SK-N-SH (cell line): ENCODE data around the gene MYO1H. TPM values are rescaled to one million over a fixed set of nuclear protein-coding genes. Genes with fewer than 3 reads are reported as not detected.
A peak's percentile ranks its signal among the peaks of the same experiment; 100 is the strongest.

Experiments used
- CTCF ChIA-PET: fragments of 300-600, 350-600 bp; formaldehyde crosslinking; extraction: SDS; loops from one replicate; lab custom pipeline; 2021; lab: Yijun Ruan, JAX
- POLR2A ChIA-PET: fragments of 350-600 bp; sonication (Branson Sonifier 250); formaldehyde crosslinking; extraction: SDS; loops from one replicate; lab custom pipeline; 2020; ENCODE audit warnings: antibody characterized with exemption, inconsistent platforms; lab: Yijun Ruan, JAX
- DNase-seq: peaks from one replicate; pipeline ENCODE4 v3.0.0; 2012
- H2AFZ ChIP-seq: fragments of 200-600 bp; sonication (generic); 2 replicates; pipeline ENCODE4 v1.8.1; 2016; ENCODE audit warnings: antibody characterized with exemption, mild to moderate bottlenecking, low read depth
- H3F3A ChIP-seq: fragments of 200-600 bp; sonication (generic); replicated peaks from 2 replicates; pipeline ENCODE3; 2016; ENCODE audit warnings: antibody characterized with exemption, mild to moderate bottlenecking; ENCODE audit not compliant: insufficient read depth
- H3K27ac ChIP-seq, 2 experiments: fragments of 200-500 bp in 1 of 2; fragments of 200-600 bp in 1 of 2; sonication (Bioruptor generic) in 1 of 2; sonication (generic), shearing (Covaris generic) in 1 of 2; 2 replicates each; pipeline versions ENCODE4 v1.5.1 to v1.6.1; 2014 to 2016; ENCODE audit warnings: low read depth in 2 of 2, inconsistent platforms in 1 of 2, low read length in 1 of 2, mild to moderate bottlenecking in 1 of 2, mixed read lengths in 1 of 2
- H3K27me3 ChIP-seq: fragments of 200-600 bp; sonication (generic), shearing (Covaris generic); 2 replicates; pipeline ENCODE4 v1.6.1; 2016; ENCODE audit warnings: mixed run types; ENCODE audit not compliant: insufficient read depth
- H3K36me3 ChIP-seq, 2 experiments: fragments of 200-500 bp in 1 of 2; fragments of 200-600 bp in 1 of 2; sonication (Bioruptor generic) in 1 of 2; sonication (generic) in 1 of 2; replicated peaks in 1 of 2; 2 replicates each; pipeline versions ENCODE3 to v1.5.1; 2014 to 2016; ENCODE audit warnings: low read length in 1 of 2, mild to moderate bottlenecking in 1 of 2; ENCODE audit not compliant: insufficient read depth in 2 of 2, control insufficient read depth in 1 of 2
- H3K4me1 ChIP-seq, 2 experiments: fragments of 200-500 bp in 1 of 2; fragments of 200-600 bp in 1 of 2; sonication (Bioruptor generic) in 1 of 2; sonication (generic), shearing (Covaris generic) in 1 of 2; 2 replicates each; pipeline versions ENCODE4 v1.5.1 to v1.6.1; 2014 to 2016; ENCODE audit warnings: low read depth in 1 of 2, low read length in 1 of 2, mixed run types in 1 of 2; ENCODE audit not compliant: insufficient read depth in 2 of 2, control insufficient read depth in 1 of 2
- H3K4me2 ChIP-seq: fragments of 200-600 bp; sonication (generic), shearing (Covaris generic); 2 replicates; pipeline ENCODE4 v1.6.1; 2017; ENCODE audit warnings: mixed run types
- H3K4me3 ChIP-seq, 2 experiments: fragments of 200-500 bp in 1 of 2; fragments of 200-600 bp in 1 of 2; sonication (Bioruptor generic) in 1 of 2; sonication (generic), shearing (Covaris generic) in 1 of 2; 2 replicates each; pipeline versions ENCODE4 v1.5.1 to v1.8.1; 2014 to 2016; ENCODE audit warnings: low read depth in 2 of 2, inconsistent platforms in 1 of 2, low read length in 1 of 2, mild to moderate bottlenecking in 1 of 2, mixed read lengths in 1 of 2, moderate library complexity in 1 of 2
- H3K79me2 ChIP-seq: fragments of 200-600 bp; sonication (generic); 2 replicates; pipeline ENCODE4 v1.8.1; 2017; ENCODE audit warnings: mild to moderate bottlenecking; ENCODE audit not compliant: insufficient read depth
- H3K9ac ChIP-seq: fragments of 200-600 bp; sonication (generic); 2 replicates; pipeline ENCODE4 v1.6.1; 2017; ENCODE audit warnings: mixed run types
- H3K9me2 ChIP-seq: fragments of 200-600 bp; sonication (generic); 2 replicates; pipeline ENCODE4 v1.6.1; 2017; ENCODE audit warnings: mixed run types
- H3K9me3 ChIP-seq: fragments of 200-600 bp; sonication (generic); 2 replicates; pipeline ENCODE4 v1.6.1; 2017; ENCODE audit warnings: mixed run types, mild to moderate bottlenecking, moderate library complexity
- H4K20me1 ChIP-seq: fragments of 200-600 bp; sonication (generic); 2 replicates; pipeline ENCODE4 v1.6.1; 2017; ENCODE audit warnings: mild to moderate bottlenecking, mixed run types; ENCODE audit not compliant: insufficient read depth
- CHD2 ChIP-seq: fragments of 150-350 bp; IDR thresholded peaks from 2 replicates; pipeline ENCODE4 v1.6.1; 2018; ENCODE audit warnings: low read length; ENCODE audit not compliant: partially characterized antibody
- CTCF ChIP-seq: fragments of 200-600 bp; sonication (generic); IDR thresholded peaks from 2 replicates; pipeline ENCODE4 v1.6.1; 2017; ENCODE audit warnings: antibody characterized with exemption, mild to moderate bottlenecking, moderate library complexity
- FOSL2 ChIP-seq: IDR thresholded peaks from 2 replicates; pipeline ENCODE4 v1.4.0; 2012; ENCODE audit warnings: low read depth, mild to moderate bottlenecking, moderate library complexity, borderline replicate concordance
- FOXJ3 ChIP-seq: sonication (generic); formaldehyde crosslinking; IDR thresholded peaks from 2 replicates; pipeline ENCODE4 v1.5.1; 2020; ENCODE audit warnings: mild to moderate bottlenecking, missing genetic modification reagents
- FOXM1 ChIP-seq: IDR thresholded peaks from 2 replicates; pipeline ENCODE4 v1.4.0; 2012; ENCODE audit warnings: low read depth, mild to moderate bottlenecking
- GATA2 ChIP-seq: sonication (generic); formaldehyde crosslinking; IDR thresholded peaks from 2 replicates; pipeline ENCODE4 v1.5.0; 2020; ENCODE audit warnings: mild to moderate bottlenecking, missing genetic modification reagents
- IRF3 ChIP-seq: fragments of 150-350 bp; IDR thresholded peaks from 2 replicates; pipeline ENCODE4 v1.6.1; 2016; ENCODE audit warnings: mild to moderate bottlenecking, low read depth, low read length
- MAX ChIP-seq: IDR thresholded peaks from 2 replicates; pipeline ENCODE4 v1.4.0; 2012; ENCODE audit warnings: low read depth
- MEF2A ChIP-seq: IDR thresholded peaks from 2 replicates; pipeline ENCODE4 v1.4.0; 2012; ENCODE audit warnings: low read depth, borderline replicate concordance
- MXI1 ChIP-seq: IDR thresholded peaks from 2 replicates; pipeline ENCODE4 v1.6.1; 2012; ENCODE audit warnings: mild to moderate bottlenecking, low read depth, low read length, improper control_type of control experiment
- NFIC ChIP-seq: IDR thresholded peaks from 2 replicates; pipeline ENCODE4 v1.4.0; 2012; ENCODE audit warnings: borderline replicate concordance
- NRF1 ChIP-seq: IDR thresholded peaks from 2 replicates; pipeline ENCODE4 v1.6.1; 2012; ENCODE audit warnings: low read depth, mild to moderate bottlenecking, low read length
- POLR2AphosphoS5 ChIP-seq: IDR thresholded peaks from 2 replicates; pipeline ENCODE4 v1.6.1; 2012; ENCODE audit warnings: low read depth, low read length
- RXRA ChIP-seq: IDR thresholded peaks from 2 replicates; pipeline ENCODE4 v1.4.0; 2012; ENCODE audit warnings: low read depth, mild to moderate bottlenecking, borderline replicate concordance
- TCF12 ChIP-seq: IDR thresholded peaks from 2 replicates; pipeline ENCODE4 v1.4.0; 2012
- TEAD4 ChIP-seq: IDR thresholded peaks from 2 replicates; pipeline ENCODE4 v1.4.0; 2012; ENCODE audit warnings: mild to moderate bottlenecking, borderline replicate concordance; ENCODE audit not compliant: insufficient read depth
- USF1 ChIP-seq: IDR thresholded peaks from 2 replicates; pipeline ENCODE4 v1.4.0; 2012; ENCODE audit warnings: low read depth, borderline replicate concordance
- USF2 ChIP-seq: fragments of 150-350 bp; IDR thresholded peaks from 2 replicates; pipeline ENCODE4 v1.6.1; 2017; ENCODE audit warnings: antibody characterized with exemption, low read length, low read depth, borderline replicate concordance
- YY1 ChIP-seq: IDR thresholded peaks from 2 replicates; pipeline ENCODE4 v1.4.0; 2012; ENCODE audit warnings: low read depth, mild to moderate bottlenecking
- WGBS: methylation state at CpG from one replicate; pipeline ENCODE4 v1.1.6; 2017; ENCODE audit warnings: low lambda C conversion rate; 5-methylcytosine and 5-hydroxymethylcytosine counted together
- polyA plus RNA-seq, 3 experiments: library from polyadenylated mRNA; depleted of rRNA; stranded (reverse); fragments of >200 nt; gene quantifications; 2 replicates each; pipeline ENCODE4 v1.2.3, GENCODE V29; 2012

Gene MYO1H
- polyA plus RNA-seq, 1 of the 3 experiments (the other 2 are of a cell fraction), result not detected

GRCh38 chr12:109345428-109345827 is 2.3 kb upstream of the MYO1H start:
- TF ChIP-seq MAX (no peak), CHD2 (no peak), TCF12 (no peak), YY1 (no peak), FOXJ3 (CRISPR knock-in tag) (no peak), NFIC (no peak), MEF2A (no peak), TEAD4 (no peak), GATA2 (CRISPR knock-in tag) (no peak), POLR2AphosphoS5 (no peak), RXRA (no peak), IRF3 (no peak), MXI1 (no peak), FOSL2 (no peak), NRF1 (no peak)
- Histone ChIP-seq H3K27me3 (no peaks in the 10 kb centered on the region), H3K9ac (no peak overlapping the region), H3K4me1 (no peaks in the 10 kb centered on the region), H3K4me2 (no peak overlapping the region), H3K4me3 (no peak overlapping the region), H3K9me2 (no peaks in the 10 kb centered on the region), H3K36me3 (no peaks in the 10 kb centered on the region), H3F3A (no peaks in the 10 kb centered on the region), H3K9me3 (no peaks in the 10 kb centered on the region), H4K20me1 (no peaks in the 10 kb centered on the region), H2AFZ (no peak overlapping the region), H3K79me2 (no peaks in the 10 kb centered on the region), H3K27ac (no peak overlapping the region)
- DNase-seq, result no peak
- WGBS, result 35% methylated on average over 2 of the region's 2 CpGs
- ChIA-PET POLR2A (no interaction called here), CTCF (interaction anchor here (1.7 kb wide), 1 partner anchor 14 kb away, joined by 6 read pairs; no protein-coding TSS in a partner anchor)

- no peak overlapping the region for H2AFZ ChIP-seq
- H3K9ac ChIP-seq, result no peak overlapping the region
- no peaks in the 10 kb centered on the region for H4K20me1 ChIP-seq
- no peaks in the 10 kb centered on the region for H3F3A ChIP-seq
- ChIA-PET POLR2A (no interaction called here), CTCF (interaction anchor here (0.9 to 1.5 kb wide), 2 partner anchors 9 to 40 kb away, joined by 3 to 4 read pairs; no protein-coding TSS in a partner anchor)
- H3K27ac ChIP-seq, result no peak overlapping the region
- H3K79me2 ChIP-seq, result no peaks in the 10 kb centered on the region
- H3K4me1 ChIP-seq, result no peaks in the 10 kb centered on the region
- H3K27me3 ChIP-seq, result no peaks in the 10 kb centered on the region
- no peaks in the 10 kb centered on the region for H3K9me2 ChIP-seq
- DNase-seq, result no peak
- 52% methylated on average over 3 of the region's 3 CpGs for WGBS
- no peak overlapping the region for H3K4me2 ChIP-seq
- no peak overlapping the region for H3K4me3 ChIP-seq
- no peaks in the 10 kb centered on the region for H3K36me3 ChIP-seq
- TF ChIP-seq USF1, result no peak
- TF ChIP-seq FOXM1, result no peak
- no peak for TF ChIP-seq NFIC
- no peak for TF ChIP-seq USF2
- peak; percentile 30; the same call in 1 of the 2 replicates for TF ChIP-seq CTCF
- no peaks in the 10 kb centered on the region for H3K9me3 ChIP-seq
Observed at GRCh38 chr12:109346920-109347319, 780 bp upstream of the MYO1H start.
